GM21528 (cell line): ENCODE results near the gene CLIC4.
"Not testable (repeated sequence)": the region's sequence is repeated elsewhere in the genome, so short reads cannot be mapped to it uniquely, and the experiment has no call there.

Experiments used
- ATAC-seq: cut with Tn5 transposase; IDR thresholded peaks from one replicate; pipeline ENCODE4 v1.9.1; 2021; ENCODE audit warnings: mild to moderate bottlenecking, moderate library complexity; ENCODE audit not compliant: unreplicated experiment, low FRiP score

Gene CLIC4

DNA sequence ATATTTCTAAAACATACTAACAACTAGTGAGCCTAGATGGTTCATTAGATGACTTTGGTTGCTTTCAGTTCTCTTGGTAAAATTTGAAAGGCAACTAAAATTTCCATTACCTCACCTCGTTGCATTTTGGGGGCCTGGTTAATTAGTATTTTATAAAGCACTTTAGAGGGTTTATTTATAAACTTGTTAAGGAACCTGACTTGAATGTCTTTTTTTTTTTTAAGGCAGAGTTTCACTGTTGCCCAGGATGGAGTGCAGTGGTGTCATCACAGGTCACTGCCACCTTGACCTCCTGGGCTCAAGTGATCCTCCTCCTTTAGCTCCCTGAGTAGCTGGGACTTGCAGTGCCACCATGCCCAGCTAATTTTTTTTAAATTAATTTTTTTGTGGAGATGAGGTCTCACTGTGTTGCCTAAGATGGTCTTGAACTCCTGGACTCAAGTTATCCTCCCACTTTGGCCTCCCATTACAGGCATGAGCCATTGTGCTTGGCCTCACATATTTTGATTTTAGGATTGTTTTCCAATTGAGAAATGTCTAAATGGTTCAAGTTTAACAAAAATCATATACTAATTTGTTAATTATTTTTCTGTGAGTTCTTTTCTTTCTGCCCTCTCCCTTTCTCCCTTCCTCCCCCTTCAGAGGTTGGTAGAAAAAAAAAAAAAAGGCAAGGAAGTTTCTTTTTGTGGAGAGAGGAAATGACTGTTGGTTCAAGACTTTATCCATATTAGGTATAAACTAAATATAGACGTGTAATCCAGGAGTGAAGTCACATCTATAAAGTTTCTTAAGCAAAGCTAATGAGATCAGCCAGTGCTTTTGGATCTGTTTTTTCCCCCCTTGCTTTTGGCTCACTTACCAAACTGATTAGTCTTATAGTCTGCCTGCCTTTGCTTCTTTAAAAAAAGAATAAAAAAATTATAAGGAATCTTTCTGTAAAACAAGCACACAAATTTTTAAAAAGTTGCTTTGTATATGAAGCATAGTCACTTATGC lies 24.7 kb downstream of the CLIC4 start:
- no peak for ATAC-seq

DNA sequence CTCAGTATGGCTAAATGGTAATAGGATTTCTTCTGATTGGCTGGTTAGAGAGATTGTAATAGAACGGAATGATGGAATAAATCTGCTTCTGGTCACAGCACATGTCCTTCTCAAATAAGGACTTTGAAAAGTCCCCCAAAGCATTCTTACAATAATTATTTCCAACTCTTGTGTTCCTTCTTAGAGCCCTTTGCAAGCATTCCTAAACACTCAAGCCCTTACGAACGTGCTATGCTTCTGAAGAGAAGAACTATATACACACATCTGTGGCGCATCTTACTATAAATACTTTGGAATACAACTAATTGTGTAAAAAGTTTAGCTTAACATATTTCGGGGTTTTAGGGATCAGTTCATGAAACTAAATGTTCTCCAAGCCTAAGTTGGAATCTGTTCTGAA lies 25.6 kb downstream of the CLIC4 start:
- ATAC-seq = no peak

DNA sequence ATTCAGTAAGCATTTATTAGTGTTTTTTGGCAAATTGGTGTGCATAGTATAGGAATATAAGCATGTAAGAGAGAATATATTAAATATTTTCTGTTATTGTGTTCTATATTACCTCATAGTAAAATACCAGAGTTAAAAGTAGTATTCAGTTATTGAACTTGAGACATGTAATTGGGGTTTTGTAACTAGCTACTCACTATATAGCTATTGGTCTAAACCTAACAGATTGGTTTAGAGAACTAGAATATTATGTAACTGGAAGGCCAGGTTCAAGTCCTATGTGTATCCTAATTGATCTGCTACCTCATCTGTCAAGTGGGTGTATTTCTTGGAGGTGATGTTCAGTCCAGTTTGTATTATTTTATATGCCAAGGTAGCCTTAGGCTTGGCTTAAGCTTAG lies 26.3 kb downstream of the CLIC4 start:
- ATAC-seq = no peak

DNA sequence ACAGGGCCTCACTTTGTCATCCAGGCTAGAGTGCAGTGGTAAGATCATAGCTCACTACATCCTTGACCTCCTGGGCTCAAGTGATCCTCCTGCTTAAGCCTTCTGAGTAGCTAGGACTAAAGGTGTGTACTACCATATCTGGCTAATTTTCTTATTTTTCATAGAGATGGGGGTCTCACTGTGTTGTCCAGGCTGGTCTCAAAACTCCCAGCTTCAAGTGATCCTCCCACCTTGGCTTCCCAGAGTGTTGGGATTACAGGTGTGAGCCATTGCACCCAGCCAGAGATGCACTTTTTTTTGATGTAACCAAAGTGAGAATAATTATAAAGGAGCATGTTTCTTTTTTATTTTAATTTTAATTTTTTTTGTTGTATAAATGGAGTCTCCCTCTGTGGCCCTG lies 28.4 kb downstream of the CLIC4 start:
- no peak for ATAC-seq

DNA sequence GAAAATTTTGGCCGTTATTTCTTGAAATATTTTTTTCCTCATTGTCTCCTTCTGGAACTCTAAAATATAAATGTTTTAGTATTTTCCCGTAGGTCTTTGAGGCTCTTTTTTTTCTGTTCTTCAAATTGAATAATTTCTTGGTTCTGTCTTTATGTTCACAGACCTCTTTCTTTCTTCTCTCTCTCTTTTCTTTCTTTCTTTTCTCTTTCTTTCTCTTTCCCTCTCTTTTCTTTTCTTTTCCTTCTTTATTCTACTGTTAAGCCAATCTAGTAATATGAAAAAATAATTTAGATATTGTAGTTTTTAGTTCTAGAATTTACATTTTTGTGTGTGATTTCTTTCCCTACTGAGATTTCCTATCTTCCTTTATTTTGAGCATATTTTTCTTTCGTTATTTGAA lies 30.1 kb downstream of the CLIC4 start:
- no peak for ATAC-seq

DNA sequence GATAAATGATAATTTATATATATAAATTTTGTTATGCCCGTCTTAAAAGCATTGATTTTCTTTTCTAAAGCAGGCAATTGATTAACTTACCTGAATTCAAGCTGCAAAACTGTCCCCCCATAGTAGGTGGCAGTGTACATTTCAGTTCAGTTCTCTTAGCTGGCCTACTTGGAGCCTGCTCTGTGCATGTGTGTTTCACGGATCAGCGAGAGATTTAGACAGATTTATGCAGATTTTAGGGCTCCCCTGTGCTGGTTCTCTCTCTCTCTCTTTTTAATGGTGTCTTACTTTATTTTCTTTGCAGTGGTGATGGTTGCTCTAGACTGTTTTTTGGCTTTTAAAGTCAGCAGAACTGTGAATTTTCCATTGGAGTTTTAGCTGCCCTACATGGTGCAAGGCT lies 30.7 kb downstream of the CLIC4 start:
- no peak for ATAC-seq

- no peak for ATAC-seq
These were observed 31.6 kb downstream of the CLIC4 start for GRCh38 chr1:24776821-24777220.

- no peak for ATAC-seq
These were observed 32.9 kb downstream of the CLIC4 start for GRCh38 chr1:24778141-24778540.

GRCh38 chr1:24779199-24779598 lies 34.0 kb downstream of the CLIC4 start:
- ATAC-seq = not testable (repeated sequence)

DNA sequence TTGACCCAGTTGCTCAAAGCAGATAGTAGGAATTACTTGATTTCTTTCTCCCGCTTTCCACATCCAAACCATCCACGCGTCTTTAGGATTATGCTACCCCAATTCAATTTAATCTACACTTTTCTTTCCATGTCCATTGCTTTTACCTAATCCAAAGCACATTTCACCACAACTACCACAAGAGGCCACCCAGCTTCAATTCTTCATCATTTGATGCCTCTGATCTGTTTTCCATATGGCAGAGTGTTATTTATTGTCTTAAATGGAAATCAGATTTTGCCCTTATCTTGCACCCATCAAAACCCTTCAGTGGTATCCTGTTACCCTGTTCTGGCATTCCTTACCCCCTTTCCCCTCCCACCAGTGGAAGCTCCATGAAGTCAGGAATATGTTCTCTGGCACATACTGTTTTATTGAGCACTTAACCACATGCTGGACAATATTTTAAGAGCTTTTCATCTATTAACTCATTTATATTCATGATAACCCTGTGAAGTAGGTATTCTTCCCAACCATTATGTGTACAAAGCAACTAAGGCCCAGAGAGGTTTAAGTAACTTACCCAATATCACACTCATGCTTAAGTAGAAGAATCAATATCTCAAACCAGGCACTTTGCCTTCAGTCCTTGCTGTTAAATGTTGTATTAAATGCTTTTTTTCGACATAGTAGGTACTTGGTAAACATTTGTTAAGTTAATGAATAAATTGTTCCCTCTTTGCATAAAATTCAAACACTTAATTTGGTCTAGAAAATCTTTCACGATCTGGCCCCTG lies 34.6 kb downstream of the CLIC4 start:
- no peak for ATAC-seq

DNA sequence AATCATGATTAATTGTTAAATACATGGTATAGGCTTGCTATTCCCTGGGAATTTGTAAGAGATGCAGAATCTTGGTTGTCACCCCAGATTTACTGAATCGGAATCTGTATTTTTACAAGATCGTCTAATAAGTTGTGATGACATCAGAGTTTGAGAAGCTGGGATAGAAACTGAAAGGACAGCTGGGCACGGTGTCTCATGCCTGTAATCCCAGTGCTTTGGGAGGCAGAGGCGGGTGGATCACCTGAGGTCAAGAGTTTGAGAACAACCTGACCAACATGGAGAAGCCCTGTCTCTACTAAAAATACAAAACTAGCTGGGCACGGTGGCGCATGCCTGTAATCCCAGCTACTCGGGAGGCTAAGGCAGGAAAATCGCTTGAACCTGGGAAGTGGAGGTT lies 35.4 kb downstream of the CLIC4 start:
- ATAC-seq = not testable (repeated sequence)

DNA sequence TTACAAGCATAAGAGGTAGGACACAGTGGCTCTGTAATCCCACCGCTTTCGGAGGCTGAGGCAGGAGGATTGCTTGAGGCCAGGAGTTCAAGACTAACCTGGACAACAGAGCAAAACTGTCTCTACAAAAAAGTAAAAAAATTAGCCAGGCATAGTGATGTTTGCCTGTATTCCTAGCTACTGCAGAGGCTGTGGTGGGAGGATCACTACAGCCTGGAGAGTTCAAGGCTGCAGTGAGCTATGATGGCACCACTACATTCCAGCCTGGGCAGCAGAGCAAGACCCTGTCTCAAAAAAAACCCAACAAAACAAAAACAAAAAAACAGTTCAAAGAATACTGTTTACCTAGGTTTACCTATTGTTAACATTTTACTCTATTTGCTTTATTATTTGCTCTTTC lies 37.4 kb downstream of the CLIC4 start:
- ATAC-seq = no peak

- no peak for ATAC-seq
These were observed 38.5 kb downstream of the CLIC4 start for GRCh38 chr1:24783713-24784112.

GRCh38 chr1:24786191-24786590 lies 40.9 kb downstream of the CLIC4 start:
- ATAC-seq = no peak

DNA sequence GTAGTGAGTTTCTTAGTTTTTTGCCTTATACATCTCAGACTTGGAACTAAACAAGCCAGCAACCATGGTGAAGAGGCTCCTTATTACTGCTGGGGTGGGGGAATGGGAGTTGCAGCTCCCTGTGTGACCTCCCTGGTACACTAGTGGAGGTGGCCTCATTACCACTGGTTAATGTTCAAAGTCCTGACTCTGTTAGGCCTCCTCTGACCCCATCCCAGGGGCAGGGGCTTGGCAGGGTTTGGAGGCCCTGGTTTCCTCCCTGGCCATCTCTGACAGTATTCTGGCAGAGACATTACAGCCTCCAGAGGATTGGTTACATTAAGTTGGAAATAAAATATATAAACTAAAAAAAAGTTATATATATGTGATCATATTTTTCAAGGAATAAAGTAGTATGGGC lies 45.2 kb downstream of the CLIC4 start:
- no peak for ATAC-seq

DNA sequence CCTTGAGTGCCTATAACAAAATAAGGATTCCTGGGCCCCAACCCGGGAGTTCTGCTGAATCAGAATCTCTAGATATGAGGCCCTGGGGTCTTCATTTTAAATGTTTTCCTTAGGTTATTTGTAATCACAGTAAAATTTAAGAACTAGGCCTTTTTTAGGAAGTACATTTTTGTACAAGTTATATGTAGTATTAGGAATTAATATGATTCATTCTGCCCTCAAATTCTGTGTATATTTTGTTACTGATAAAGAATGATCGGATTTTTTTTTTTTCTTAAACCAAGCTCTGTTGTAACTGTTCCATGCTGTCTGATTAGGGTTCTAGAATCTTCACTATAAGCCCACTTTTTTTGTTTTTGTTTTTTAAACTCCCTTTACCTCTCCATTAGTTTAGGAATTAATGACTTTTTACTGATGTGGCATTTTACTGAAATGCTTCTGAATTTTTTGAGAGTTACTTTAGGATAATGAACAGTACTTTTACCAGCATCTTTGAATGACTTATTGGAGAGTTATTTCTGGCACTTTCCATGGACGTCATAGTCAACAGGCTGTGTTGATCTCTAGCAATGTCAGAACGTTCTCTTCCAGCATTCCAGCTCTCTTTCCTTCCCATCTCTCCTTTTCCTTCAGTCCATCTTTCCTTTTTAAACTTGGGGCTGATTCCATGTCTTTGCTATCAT lies 48.3 kb downstream of the CLIC4 start:
- ATAC-seq = no peak

GRCh38 chr1:24794130-24794502 lies 48.9 kb downstream of the CLIC4 start:
- not testable (repeated sequence) for ATAC-seq

DNA sequence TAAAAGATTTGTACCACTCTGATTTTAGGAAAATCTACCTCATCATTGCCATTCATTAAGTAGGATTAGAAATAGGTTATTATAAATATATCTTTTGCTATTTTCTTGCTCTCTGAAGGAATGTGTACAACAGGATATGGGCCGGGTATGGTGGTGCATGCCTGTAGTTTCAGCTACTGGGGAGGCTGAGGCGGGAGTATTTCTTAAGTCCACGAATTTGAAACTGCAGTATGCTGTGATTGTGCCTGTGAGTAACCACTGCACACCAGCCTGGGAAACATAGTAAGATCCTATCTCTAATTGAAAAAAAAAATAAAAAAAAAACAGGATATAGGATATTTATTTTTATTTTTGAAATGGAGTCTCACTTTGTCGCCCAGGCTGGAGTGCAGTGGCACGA lies 50.0 kb downstream of the CLIC4 start:
- no peak for ATAC-seq

DNA sequence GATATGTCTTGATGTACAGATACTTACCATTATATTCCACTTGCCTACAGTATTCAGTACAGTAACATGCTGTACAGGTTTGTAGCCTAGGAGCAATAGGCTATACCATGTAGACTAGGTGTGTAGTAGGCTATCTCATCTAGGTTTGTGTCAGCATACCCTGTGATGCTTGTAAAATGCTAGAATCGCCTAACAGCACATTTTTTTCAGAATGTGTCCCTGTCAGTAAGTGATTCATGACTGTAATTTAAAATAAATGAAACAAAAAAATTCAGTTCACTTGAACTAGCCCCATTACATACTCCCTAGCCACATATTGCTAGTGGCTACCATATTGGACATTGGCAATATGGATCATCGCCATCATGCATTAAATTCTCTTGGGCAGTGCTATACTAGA lies 51.3 kb downstream of the CLIC4 start:
- ATAC-seq = no peak

DNA sequence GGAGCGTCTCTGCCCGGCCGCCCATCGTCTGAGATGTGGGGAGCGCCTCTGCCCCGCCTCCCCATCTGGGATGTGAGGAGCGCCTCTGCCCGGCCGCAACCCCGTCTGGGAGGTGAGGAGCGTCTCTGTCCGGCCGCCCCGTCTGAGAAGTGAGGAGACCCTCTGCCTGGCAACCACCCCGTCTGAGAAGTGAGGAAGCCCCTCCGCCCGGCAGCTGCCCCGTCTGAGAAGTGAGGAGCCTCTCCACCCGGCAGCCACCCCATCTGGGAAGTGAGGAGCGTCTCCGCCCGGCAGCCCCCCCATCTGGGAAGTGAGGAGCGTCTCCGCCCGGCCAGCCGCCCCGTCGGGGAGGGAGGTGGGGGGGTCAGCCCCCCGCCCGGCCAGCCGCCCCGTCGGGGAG lies 54.0 kb downstream of the CLIC4 start:
- ATAC-seq = not testable (repeated sequence)

DNA sequence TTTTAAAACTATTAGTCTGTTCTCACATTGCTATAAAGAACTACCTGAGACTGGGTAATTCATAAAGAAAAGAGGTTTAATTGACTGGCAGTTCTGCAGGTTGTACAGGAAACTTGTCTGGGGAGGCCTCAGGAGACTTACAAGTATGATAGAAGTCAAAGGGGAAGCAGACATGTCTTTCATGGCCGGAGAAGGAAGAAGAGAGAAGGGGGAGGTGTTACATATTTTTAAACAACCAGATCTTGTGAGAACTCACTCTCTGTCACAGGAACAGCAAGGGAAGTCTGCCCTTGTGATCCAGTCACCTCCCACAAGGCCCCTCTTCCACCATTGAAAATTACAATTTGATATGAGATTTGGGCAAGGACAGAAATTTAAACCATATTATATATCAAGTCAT lies 55.9 kb downstream of the CLIC4 start:
- ATAC-seq = no peak
